HG02981 (cell line): ENCODE data around the gene SECISBP2L.
"Not testable (repeated sequence)": the region's sequence is repeated elsewhere in the genome, so short reads cannot be mapped to it uniquely, and the experiment has no call there.

Experiments
- ATAC-seq: cut with Tn5 transposase; IDR thresholded peaks from one replicate; pipeline ENCODE4 v1.9.1; 2021; ENCODE audit warnings: mild to moderate bottlenecking, moderate library complexity; ENCODE audit not compliant: unreplicated experiment

Gene SECISBP2L

DNA sequence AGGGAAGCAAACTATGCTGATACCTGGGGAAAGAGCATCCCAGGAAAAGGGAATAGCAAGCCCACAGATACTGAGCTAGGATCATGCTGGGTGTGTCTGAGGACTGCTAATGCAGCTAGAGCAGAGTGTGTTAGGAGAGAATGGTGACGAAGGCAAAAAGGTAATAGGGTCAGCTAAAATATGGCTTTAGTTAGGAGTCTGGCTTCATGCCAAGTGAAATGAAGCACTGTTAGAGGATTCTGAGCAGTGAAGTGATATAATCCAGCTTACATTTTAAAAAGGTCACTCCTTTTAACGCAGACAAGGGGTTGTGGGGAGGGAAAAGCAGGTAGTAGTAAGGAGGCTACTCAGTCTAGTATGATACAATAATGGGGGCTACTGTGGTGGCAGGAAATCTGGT lies 30.4 kb downstream of the SECISBP2L start:
- no peak for ATAC-seq

DNA sequence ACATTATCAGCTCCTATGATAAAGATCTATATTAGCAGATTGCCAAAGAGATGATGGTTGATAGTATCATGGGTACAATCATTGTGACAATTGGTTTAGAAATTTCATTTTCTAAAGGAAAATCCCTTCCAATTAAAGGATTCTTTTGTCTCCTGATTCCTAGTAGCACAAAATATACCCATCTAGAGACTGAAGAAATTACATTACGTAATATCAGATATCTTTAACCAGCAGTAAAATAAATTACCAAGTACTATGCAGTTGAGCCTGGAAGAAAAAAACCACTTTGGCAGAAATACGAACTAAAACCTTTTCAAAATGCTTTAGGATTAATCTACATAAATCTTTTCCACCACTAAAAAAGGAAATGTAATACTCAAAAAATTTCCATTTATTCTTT lies 46.9 kb downstream of the SECISBP2L start:
- ATAC-seq: no peak

DNA sequence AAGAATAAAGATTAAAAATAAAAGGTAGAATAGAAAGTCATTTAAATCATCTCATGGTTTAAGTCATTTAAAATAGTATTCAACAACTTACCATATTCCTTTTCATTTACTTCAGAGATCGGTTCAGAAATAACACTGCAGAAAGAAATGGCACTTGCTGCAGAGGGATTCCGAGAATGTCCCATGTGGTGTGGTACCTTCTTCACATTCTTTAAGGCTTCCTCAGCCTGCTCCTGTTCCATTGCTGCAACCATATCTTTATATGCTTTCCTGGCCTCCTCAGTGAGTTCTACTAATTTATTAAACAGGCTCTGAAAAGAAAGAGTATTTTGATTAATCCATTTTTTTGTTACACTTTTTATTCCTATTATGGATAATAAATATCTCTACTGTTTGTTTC lies 50.0 kb downstream of the SECISBP2L start:
- ATAC-seq: no peak

DNA sequence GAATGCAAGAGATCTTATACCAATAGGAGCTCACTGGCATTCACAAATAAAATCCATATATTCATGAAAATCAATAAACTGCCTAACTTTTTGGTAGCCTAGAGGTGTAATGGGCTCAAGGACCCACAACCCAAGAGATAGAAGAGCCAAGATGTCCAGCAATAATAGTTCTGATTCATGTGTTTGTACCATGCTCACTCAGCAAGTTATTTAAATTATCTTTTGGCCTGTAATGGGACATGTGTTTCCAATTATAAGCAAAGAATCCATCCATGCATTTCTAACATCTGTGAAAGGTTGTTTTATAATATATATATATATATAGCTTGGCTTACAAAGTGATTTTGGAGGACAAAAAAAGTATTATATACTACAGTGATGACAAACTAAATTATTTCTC lies 52.9 kb downstream of the SECISBP2L start:
- no peak for ATAC-seq

DNA sequence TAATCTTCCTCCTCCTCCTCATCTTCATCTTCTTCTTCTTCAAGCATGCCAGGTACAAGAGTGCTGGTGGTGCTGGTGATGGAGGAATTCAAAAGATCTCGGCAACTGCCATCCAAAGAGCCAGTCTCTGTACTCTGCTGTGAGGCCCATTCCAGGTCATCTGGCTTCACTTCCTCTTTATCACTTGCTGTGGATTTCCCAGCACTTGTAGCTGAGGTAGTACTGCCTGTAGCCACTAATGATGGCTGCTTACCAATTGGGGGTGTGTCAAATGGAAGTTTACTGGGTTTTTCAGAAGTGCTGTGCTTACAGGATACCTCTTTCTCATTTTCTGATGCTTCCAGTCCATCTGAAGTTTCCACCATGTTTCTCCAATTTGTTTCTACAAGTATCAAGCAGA lies 53.7 kb downstream of the SECISBP2L start:
- peak; percentile 69 for ATAC-seq

DNA sequence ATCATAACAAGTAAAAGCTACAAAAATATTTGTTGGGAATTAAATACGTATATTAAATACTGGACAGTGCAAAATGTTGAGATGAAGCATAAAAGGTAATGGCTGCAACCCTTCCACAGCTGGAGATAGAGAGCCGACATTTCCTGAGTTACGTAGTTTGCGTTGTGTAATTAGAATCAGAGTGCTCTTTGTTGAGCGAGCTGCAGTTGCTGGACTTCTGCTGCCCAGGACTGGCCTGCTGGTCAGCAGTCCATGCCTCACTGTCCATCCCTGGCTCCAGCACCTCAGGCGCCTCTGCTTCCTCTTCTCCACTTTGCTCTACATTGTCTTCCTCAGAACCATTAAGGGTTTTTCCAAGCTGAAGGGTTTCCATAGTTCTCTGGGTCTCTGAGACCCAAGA lies 54.1 kb downstream of the SECISBP2L start:
- no peak for ATAC-seq

DNA sequence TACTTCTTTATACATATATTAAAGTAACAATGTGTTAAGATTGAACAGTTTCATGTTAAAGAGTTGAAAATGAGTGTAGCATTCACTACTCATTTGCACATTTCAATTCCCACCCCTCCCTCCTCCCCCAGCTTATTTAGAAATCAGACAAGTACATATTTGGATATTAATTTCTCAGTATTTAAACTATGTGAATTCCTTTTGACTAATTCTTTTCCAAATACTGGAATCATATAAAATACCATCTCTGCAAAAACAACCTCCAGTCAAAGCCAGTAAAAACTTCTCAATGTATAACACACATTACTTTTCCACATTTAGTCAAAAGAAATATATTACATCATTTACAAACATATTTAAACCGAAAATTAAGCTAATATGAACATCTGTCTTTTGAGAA lies 57.1 kb downstream of the SECISBP2L start:
- ATAC-seq: no peak

DNA sequence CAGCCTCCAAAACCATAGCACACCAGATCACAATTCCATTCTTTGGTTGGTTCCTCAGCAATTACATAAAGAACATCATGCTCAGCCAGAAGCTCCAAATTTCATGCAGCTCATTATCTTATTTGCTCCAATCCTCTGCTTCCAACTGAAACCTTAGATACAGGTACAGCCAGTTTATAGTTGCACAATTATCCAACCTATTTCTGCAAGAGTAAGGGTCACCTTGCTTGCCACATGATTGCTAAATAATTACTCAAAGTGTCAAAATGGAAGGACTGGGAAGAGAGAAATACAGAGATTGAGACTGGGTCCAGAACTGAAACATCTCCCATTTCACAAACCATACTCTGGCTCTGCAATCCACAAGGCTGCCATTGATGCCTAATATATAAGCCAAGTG lies 59.1 kb downstream of the SECISBP2L start:
- no peak for ATAC-seq

DNA sequence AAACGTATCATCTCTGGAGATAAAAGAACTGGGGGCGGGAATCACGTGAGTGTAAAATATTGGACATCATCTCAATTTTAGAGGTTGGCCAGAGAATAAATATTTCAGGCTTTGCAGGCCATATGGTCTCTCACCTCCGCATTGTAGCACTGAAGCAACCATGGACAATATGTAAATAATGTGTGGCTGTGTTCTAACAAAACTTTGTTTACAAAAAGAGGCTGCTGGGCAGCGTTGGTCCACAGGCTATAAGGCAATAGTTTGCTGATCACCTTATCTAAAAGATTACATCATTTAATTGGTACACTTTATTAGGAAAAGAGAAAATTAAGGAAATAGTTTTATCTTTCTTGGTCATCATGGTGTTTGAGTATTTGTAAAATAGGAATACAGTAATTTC lies 60.0 kb downstream of the SECISBP2L start:
- ATAC-seq: no peak

DNA sequence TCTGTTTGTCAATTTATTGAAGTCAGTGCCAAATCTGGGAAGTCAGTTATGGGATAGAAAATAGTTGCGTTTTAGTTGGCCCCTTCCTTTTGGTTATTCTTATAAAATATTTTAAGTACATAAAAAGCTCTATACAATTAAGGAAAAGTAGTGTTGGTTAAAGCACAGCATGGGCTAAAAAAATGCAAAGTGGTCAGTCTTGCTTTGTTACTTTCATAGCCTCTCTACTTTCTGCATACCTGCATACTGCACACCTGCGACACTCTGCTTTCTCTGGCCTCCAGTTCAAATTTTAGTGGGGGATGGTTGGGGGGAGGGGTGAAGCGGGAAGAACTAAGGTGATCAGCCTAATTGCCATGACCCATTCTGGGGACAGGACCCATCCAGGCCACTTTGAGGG lies 60.7 kb downstream of the SECISBP2L start:
- no peak for ATAC-seq

DNA sequence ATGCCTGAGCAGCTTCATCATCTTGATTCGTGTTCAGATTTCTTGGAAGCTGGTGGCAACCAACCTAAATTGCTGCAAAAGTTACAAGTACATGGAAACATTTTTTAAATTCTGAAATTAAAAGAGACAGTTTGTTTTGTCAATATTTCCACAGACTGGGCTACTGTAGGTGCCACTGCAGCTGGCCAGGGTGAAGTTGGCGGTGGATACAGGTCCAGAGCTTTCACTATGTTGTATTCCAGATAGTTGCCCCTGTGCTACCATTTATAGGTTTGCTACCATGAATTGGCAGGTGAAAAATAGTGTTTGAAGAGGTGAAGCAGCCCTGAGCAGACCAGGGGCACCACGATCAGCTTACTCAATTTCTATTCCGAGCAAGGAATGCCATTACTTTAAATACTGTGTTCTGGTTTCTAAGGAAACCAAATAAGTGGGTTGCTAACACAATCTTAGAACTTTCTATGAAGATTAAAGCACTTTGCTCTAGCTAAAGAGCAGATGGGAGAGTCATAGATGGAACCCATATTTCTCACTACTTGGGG lies 61.4 kb downstream of the SECISBP2L start:
- ATAC-seq: no peak

DNA sequence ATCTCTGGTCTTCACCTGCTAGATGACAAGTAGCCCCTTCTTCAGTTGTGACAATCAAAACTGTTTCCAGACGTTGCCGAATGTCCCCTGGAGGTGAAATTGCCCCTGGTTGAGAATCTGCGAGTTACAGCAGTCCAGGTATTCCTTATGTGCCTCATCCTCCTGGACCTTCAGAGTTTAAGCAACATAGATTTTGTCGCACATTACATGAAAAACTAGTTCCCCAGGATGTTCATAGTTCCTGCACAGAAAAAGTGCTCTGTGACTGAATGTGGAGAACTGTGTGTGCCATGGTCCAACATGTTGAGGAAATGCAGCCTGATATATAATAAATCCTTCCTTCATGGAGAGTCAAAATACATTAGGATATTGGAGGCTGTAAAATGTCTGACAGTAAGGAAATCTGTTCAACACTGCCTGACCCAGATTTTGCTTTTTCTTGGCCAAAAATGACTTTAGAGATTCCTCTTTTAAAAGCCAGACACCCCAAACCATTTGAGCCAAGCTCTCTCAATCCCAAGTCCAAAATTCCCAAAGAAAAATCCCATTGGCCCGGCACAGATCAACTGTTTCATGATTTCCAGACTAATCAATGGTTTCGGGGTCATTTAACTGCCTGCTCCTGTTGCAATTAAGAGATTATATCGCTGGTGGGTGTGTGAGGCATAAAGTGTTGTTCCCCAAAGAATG lies 62.1 kb downstream of the SECISBP2L start:
- ATAC-seq: no peak

DNA sequence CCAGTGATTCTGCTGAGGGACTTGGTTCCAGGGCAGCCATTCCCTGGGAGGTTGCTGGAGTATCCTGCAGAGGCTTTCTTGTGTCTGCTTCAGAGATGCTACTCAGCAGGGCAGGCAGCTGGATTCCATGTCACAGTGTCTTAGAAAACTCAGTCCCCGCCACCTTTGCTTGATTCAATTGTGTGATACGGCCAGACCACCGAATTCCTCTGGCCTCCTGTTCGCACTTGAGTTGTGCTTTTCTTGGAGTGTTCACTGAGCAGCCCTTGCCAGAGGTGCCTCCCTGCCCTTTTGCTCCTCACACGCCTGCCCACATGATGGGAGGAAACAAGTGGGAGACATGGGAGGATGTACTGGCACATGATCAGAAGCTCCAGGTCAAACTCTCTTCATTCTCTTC lies 62.9 kb downstream of the SECISBP2L start:
- no peak for ATAC-seq

DNA sequence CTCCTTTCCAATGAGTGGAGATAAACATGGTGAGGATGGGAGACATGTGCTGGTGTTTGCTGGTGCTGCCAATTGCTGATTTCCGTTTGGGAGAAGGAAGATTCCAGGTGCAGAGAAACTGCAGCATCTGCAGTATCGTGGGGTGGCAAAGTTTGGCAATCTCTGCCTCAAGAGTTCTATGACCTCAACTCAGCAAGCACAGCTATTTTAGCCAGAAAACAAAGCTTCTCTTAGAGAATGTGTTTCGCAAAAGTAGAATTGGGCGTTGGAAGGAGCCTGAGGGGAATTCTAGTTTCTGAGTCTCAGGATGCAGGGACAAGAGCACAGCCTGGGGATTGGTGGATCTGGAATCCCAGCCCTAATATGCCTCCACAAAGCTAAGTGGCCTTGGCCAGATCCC lies 64.3 kb downstream of the SECISBP2L start:
- ATAC-seq: no peak

DNA sequence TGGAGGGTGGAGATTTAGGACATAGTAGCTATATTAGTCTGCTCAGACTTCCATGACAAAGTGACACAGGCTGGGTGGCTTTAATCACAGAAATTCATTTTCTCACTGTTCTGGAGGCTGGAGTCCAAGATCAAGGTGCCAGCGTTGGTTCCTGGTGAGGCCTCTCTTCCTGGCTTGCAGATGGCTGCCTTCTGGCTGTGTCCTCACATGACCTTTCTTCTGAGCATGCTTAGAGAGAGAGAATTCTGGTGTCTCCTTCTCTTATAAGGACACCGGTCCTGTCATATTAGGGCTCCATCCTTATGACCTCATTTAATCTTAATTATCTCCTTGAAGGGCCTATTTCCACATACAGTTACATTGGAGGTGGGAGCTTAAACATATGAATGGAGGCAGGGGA lies 67.6 kb downstream of the SECISBP2L start:
- no peak for ATAC-seq

DNA sequence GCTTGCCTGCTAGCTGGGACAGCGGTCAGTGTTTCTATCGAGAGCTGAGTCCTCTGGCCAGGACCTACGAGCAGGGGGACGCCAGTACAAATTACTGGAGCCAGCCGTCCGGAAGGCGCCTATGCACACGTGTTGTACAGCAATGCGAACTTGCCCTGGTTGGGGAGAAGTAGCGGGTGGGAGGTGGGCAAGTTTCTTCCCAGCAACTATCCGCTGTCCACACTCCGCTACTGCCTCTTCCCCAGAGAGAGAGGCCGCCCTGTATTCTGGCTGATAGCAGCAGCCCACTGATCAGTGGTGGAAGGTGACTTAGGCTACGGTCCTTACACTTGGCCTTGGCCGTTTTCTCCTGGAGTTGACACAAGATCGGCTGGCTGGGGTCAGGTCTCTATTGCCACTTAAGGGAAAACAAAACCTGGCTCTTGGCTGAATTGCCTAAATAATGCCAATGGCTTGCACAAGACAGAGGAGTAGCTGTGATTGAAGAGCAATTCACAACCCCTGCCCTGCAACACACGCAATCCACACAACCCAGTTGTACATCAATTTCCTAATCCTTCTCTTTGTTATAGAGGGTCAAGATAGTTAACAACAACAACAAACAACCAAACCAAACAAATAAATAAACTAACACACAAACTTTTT lies 69.7 kb downstream of the SECISBP2L start:
- ATAC-seq: no peak

DNA sequence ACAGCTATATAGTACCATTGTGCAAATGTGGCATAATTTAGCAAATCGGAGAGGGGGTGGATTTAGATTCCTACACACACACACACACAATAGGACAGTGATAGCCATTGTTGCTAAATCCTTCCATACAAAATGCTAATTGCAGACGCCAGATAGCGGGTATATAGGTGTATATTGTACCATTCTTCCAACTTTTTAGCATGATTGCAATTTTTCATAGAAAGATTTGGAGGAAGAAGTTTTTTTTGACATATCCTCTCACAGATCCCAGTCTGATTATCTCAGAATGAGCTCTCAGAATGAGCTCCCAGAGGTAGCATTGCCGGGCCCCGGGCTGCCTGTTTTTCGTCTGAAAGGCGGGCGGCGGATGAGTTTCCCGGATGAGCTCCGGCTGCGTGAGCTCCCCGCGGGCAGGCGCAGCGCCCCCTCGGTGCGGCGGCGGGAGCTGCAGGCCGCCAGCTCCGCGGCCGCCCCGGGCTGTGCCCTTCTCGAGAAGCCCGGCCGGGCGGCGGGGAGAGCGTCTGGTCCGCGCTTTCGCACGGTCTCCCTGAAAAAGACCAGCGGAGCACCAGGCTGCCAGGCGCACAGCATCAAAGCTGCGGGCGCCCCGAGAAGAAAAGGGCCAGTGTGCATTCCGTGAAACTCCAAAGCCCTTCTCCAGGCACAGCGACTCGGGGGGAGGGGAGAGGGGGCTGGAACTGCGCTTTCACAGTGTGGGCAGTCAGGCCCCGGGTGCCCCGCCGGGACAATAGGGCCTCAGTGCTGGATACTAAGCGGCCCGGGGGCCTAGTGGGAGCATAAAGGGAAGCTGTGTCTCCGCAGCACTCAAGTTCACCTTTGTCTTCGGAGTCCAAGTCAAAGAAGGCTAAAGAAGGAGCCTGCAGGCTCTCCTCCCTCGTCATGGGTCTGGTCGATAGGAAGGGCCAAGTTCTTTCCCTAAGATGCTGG lies 70.5 kb downstream of the SECISBP2L start:
- ATAC-seq: peak; percentile 88

DNA sequence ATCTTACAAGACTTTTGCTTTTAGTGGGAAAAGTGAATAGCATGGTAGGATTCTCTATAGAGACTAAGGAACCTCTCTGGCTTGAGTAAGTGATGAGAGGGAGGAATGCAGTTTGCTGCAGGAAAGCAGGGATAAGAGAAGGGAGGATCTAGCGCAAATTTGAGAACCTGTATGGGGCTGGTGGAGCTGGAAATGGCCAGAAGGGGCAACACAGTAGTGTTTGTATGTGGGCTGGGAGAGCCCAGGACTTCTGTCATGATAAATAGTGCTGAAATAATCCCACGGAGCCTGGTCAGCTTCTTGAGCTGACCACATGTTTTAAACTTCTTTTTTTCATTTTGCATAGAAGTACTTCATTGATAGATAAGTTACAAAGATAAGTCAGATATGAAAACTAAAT lies 71.4 kb downstream of the SECISBP2L start:
- ATAC-seq: no peak

DNA sequence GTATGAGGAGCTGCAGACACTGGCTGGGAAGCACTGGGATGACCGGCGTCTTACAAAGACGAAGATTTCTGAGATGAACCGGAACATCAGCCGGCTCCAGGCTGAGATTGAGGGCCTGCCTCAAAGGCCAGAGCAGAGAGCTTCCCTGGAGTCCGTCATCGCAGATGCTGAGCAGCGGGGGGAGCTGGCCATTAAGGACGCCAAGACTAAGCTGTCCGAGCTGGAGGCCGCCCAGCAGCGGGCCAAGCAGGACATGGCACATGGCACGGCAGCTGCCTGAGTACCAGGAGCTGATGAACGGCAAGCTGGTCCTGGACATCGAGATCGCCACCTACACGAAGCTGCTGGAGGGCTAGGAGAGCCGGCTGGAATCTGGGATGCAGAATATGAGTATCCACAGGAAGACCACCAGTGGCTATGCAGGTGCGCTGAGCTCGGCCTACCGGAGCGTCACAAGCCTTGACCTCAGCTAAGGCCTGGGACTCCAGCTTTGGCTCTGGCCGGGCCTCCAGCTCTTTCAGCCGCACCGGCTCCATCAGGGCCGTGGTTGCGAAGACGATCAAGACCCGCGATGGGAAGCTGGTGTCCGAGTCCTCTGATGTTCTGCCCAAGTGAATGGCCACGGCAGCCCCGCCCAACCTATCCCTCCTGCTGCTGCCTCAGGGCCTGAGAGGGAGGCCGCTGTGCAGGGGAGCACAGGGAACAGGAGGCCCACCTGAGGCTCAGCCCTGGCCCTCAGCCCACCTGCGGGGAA lies 73.3 kb downstream of the SECISBP2L start:
- no peak for ATAC-seq

DNA sequence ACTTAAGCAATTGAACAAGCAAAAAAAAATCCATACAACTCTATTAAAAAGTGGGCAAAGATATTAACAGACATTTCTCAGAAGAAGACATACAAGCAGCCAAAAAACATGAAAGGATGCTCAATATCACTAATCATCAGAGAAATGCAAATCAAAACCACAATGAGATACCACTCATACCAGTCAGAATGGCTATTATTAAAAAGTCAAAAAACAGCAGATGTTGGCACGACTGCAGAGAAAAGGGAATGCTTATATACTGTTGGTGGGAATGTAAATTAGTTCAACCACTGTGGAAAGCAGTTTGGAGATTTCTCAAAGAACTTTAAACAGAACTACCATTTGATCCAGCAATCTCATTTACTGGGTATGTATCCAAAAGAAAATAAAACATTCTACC lies 75.3 kb downstream of the SECISBP2L start:
- ATAC-seq: not testable (repeated sequence)

DNA sequence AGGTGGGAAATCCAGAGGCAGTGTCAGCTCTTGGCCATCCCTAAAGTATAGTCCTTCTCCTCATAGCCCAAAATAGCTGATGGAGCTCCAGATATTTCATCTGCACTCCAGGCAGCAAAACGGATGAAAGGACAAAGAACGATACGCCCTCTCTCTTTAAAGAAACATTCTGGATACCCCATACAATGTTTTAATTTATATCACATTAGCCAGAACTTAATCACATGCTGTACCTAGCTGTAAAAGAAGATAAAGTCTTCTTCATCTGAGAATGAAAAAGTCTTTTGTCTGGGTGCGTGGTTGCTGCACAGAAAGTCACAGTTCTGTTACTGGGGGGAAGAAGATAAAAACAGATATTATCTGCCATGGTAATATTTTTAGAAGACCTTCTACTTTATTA lies 78.2 kb downstream of the SECISBP2L start:
- ATAC-seq: no peak
